Endothelial cell (in vitro differentiated cells): ENCODE measurements around the gene ZKSCAN5. TPM values are rescaled to one million over a fixed set of nuclear protein-coding genes. Genes with fewer than 3 reads are reported as not detected.
"Not testable (repeated sequence)": the region's sequence is repeated elsewhere in the genome, so short reads cannot be mapped to it uniquely, and the experiment has no call there.

ENCODE experiments used
- DNase-seq: peaks from one replicate; pipeline ENCODE4 v3.0.0; 2021; ENCODE audit warnings: low spot score
- H3K27ac Mint-ChIP-seq: one replicate; pipeline ENCODE4 v1.8.0; 2021; ENCODE audit warnings: mixed read lengths, inconsistent platforms; ENCODE audit not compliant: unreplicated experiment
- H3K27me3 Mint-ChIP-seq: one replicate; pipeline ENCODE4 v1.8.0; 2021; ENCODE audit warnings: mild to moderate bottlenecking, moderate library complexity, mixed read lengths, inconsistent platforms; ENCODE audit not compliant: unreplicated experiment
- H3K36me3 Mint-ChIP-seq: one replicate; pipeline ENCODE4 v1.8.0; 2021; ENCODE audit warnings: mild to moderate bottlenecking, low read depth, mixed read lengths, inconsistent platforms; ENCODE audit not compliant: unreplicated experiment
- H3K4me1 Mint-ChIP-seq: one replicate; pipeline ENCODE4 v1.8.0; 2021; ENCODE audit warnings: mild to moderate bottlenecking, mixed read lengths, inconsistent platforms; ENCODE audit not compliant: unreplicated experiment
- H3K4me3 Mint-ChIP-seq: one replicate; pipeline ENCODE4 v1.8.0; 2021; ENCODE audit warnings: mild to moderate bottlenecking, mixed read lengths, inconsistent platforms; ENCODE audit not compliant: unreplicated experiment
- H3K9me3 Mint-ChIP-seq: one replicate; pipeline ENCODE4 v1.8.0; 2021; ENCODE audit warnings: mixed read lengths, inconsistent platforms; ENCODE audit not compliant: unreplicated experiment
- CTCF ChIP-seq: fragments of 200-600 bp; sonication (generic); IDR thresholded peaks from one replicate; pipeline ENCODE4 v1.5.0; 2021; ENCODE audit warnings: antibody characterized with exemption; ENCODE audit not compliant: unreplicated experiment
- total RNA-seq: library from RNA; stranded (reverse); fragmentation: NEBNext Ultra II Directional; extraction: Animal tissue kit (Norgen Biotek cat#: 25700); gene quantifications from one replicate; pipeline ENCODE4 v1.2.1, GENCODE V29; 2021; ENCODE audit not compliant: unreplicated experiment

The ZKSCAN5 gene
- total RNA-seq, 1 donor from 2014 or later = 17.8 TPM

- Mint-ChIP-seq H3K27me3 (peaks cover 3% of the 10 kb centered on the region), H3K4me1 (peaks cover 15% of the 10 kb centered on the region), H3K9me3 (no peaks in the 10 kb centered on the region), H3K36me3 (peaks cover 39% of the 10 kb centered on the region), H3K4me3 (peak overlapping the region; percentile 27), H3K27ac (no peak overlapping the region)
- no peak for DNase-seq
- TF ChIP-seq CTCF = no peak
Observed at GRCh38 chr7:99562832-99563231, 58.4 kb downstream of the ZKSCAN5 start.

- DNase-seq = no peak
- no peaks in the 10 kb centered on the region for H3K9me3 Mint-ChIP-seq
- H3K27ac Mint-ChIP-seq = no peak overlapping the region
- H3K4me3 Mint-ChIP-seq = peak overlapping the region; percentile 22
- no peak for TF ChIP-seq CTCF
- H3K36me3 Mint-ChIP-seq = peaks cover 39% of the 10 kb centered on the region
- peaks cover 3% of the 10 kb centered on the region for H3K27me3 Mint-ChIP-seq
- H3K4me1 Mint-ChIP-seq = peaks cover 11% of the 10 kb centered on the region
Observed at GRCh38 chr7:99563650-99564049, 59.2 kb downstream of the ZKSCAN5 start.

GRCh38 chr7:99568770-99569169, 64.3 kb downstream of the ZKSCAN5 start:
- H3K36me3 Mint-ChIP-seq = peaks cover 24% of the 10 kb centered on the region
- not testable (repeated sequence) for H3K4me3 Mint-ChIP-seq, H3K27ac Mint-ChIP-seq, H3K9me3 Mint-ChIP-seq, H3K27me3 Mint-ChIP-seq, DNase-seq, H3K4me1 Mint-ChIP-seq

GRCh38 chr7:99571768-99572167, 67.3 kb downstream of the ZKSCAN5 start:
- Mint-ChIP-seq H3K9me3 (no peaks in the 10 kb centered on the region), H3K4me1 (no peaks in the 10 kb centered on the region), H3K27ac (no peak overlapping the region), H3K27me3 (no peaks in the 10 kb centered on the region), H3K36me3 (peaks cover 9% of the 10 kb centered on the region), H3K4me3 (no peak overlapping the region)
- DNase-seq = no peak
- TF ChIP-seq CTCF = no peak

GRCh38 chr7:99573257-99573656, 68.8 kb downstream of the ZKSCAN5 start:
- no peak for TF ChIP-seq CTCF
- Mint-ChIP-seq H3K27ac (no peak overlapping the region), H3K36me3 (peaks cover 9% of the 10 kb centered on the region), H3K27me3 (no peaks in the 10 kb centered on the region), H3K4me3 (no peak overlapping the region), H3K4me1 (no peaks in the 10 kb centered on the region), H3K9me3 (no peaks in the 10 kb centered on the region)
- DNase-seq = no peak

GRCh38 chr7:99576251-99576650, 71.8 kb downstream of the ZKSCAN5 start:
- Mint-ChIP-seq H3K36me3 (peaks cover 5% of the 10 kb centered on the region), H3K4me3 (no peak overlapping the region), H3K27ac (no peak overlapping the region), H3K9me3 (no peaks in the 10 kb centered on the region), H3K27me3 (no peaks in the 10 kb centered on the region), H3K4me1 (peaks cover 8% of the 10 kb centered on the region)
- DNase-seq = no peak
- no peak for TF ChIP-seq CTCF
